HG03378 (cell line): Measurements from ENCODE around the gene KIR2DL4.
"Not testable (repeated sequence)": the region's sequence is repeated elsewhere in the genome, so short reads cannot be mapped to it uniquely, and the experiment has no call there.

Experiments
- ATAC-seq: cut with Tn5 transposase; IDR thresholded peaks from one replicate; pipeline ENCODE4 v1.9.1; 2021; ENCODE audit warnings: mild to moderate bottlenecking, moderate library complexity; ENCODE audit not compliant: unreplicated experiment

Gene KIR2DL4

DNA sequence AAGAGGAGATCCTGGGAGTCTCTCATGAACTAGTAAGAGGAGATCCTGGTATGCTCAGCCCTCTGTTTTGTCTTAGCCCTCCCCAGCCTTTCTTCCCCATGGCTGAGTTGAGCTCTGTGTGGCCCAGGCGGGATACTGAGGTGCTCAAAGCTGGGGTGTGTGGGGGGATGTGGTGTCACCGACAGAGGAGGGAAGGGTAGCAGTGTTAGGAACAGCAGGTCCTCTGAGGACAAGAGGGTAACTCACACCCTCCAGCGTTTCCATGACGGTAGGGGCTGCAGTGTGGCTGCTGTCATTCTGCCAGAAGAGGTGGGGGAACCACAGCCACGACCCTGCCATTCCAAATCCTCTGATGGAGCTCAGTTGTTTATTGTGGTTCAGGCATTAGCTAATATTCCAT is 691 bp downstream of the KIR2DL4 start:
- ATAC-seq, result no peak

DNA sequence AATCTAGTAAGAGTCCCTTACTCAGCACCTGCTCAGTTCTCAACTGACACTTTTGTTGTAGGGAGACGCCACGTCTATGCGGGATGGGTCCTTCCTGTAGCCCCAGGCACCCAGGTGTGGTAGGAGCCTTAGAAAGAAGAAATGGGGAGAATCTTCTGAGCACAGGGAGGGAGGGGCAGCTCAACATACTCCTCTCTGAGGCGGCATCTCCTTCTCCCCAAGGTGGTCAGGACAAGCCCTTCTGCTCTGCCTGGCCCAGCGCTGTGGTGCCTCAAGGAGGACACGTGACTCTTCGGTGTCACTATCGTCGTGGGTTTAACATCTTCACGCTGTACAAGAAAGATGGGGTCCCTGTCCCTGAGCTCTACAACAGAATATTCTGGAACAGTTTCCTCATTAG is 1.2 kb downstream of the KIR2DL4 start:
- ATAC-seq, result no peak

DNA sequence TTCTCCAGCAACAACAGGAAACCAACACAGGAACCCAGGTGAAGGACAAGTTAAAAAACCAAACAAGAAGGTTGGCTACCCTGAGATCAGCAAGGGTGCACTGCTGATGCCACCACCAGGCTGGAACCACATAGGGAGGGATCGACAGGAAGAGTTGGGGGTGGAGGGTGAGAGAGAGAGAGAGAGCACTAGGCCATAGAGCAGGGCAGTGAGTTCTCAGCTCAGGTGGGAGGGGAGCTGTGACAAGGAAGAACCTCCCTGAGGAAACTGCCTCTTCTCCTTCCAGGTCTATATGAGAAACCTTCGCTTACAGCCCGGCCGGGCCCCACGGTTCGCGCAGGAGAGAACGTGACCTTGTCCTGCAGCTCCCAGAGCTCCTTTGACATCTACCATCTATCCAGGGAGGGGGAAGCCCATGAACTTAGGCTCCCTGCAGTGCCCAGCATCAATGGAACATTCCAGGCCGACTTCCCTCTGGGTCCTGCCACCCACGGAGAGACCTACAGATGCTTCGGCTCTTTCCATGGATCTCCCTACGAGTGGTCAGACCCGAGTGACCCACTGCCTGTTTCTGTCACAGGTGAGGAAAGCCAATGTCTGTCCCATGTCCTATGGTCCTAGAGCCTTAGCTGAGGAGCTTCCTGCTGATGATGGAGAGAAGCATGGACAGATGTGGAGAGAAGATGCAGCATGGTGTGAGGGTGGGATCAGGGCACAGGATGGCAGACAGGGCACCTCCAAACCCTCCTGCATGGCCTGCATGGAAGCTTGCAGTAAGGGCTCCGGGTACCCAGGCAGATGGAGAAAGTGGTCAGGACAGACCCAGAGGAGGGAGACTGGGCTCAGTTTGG is 2.5 kb downstream of the KIR2DL4 start:
- ATAC-seq, result no peak

DNA sequence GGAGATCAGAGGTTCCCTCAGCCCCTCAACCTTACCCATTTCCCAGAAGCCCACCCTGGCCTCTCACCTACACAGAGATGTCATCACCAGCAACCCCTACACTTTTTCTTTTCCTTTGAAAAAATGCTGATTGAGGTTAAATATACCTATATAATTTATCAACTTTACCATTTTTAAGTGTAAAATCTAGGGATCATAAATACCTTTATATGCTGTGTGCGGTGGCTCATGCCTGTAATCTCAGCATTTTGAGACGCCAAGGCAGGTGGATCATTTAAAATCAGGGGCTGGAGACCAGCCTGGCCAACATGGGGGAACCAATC is 3.1 kb downstream of the KIR2DL4 start:
- ATAC-seq, result no peak

DNA sequence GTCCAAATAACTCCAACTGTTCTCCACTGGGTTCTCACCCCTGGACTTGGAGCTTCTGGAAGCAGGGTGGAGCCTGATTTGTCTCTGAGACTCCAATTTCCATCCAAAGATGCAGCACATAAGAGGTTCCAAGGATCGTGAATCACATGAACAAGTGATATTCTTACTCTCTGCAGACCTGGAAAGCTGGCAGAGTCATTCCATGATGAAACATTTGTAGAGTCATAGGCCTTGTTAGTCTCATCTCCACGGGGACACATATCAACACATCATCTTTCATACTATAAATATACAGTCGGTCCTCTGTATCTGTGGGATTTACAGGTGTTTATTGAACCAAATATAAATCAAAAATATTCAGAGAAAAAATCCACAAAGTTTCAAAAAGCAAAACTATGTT is 11.2 kb downstream of the KIR2DL4 start:
- not testable (repeated sequence) for ATAC-seq

DNA sequence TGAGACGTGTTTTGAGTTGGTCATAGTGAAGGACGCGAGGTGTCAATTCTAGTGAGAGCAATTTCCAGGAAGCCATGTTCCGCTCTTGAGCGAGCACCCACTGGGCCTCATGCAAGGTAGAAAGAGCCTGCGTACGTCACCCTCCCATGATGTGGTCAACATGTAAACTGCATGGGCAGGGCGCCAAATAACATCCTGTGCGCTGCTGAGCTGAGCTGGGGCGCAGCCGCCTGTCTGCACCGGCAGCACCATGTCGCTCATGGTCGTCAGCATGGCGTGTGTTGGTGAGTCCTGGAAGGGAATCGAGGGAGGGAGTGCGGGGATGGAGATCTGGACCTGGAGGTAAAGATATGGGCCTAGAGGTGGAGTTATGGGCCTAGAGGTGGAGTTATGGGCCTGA is 12.8 kb downstream of the KIR2DL4 start, which contains the start of gene KIR3DL1:
KIR3DL1 (plus strand) TSS at position 218 of the 400 bp plus-strand sequence.
- ATAC-seq, result not testable (repeated sequence)

DNA sequence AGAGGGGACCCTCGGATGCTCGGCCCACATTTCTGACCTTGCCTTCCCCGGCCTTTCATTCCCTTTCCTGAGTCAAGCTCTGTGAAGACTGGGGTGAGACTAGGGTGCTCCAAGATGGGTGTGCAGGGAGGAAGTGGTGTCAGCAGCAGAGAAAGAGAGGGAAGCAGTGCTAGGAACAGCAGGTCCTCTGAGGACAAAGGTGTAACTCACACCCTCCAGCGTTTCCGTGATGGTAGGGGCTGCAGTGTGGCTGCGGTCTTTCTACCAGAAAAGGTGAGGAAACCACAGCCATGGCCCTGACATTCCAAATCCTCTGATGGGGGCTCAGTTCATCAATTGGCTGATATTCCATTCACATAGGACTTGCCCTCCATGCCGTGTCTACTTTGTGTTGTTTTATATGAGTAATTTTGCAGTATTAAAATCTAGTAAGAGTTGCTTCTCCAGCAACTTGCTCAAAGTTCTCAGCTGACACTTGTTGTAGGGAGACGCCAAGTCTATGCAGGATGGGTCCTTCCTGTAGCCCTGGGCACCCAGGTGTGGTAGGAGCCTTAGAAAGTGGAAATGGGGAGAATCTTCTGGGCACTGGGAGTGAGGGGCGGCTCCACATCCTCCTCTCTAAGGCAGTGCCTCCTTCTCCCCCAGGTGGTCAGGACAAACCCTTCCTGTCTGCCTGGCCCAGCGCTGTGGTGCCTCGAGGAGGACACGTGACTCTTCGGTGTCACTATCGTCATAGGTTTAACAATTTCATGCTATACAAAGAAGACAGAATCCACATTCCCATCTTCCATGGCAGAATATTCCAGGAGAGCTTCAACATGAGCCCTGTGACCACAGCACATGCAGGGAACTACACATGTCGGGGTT is 14.5 kb downstream of the KIR2DL4 start:
- no peak for ATAC-seq

DNA sequence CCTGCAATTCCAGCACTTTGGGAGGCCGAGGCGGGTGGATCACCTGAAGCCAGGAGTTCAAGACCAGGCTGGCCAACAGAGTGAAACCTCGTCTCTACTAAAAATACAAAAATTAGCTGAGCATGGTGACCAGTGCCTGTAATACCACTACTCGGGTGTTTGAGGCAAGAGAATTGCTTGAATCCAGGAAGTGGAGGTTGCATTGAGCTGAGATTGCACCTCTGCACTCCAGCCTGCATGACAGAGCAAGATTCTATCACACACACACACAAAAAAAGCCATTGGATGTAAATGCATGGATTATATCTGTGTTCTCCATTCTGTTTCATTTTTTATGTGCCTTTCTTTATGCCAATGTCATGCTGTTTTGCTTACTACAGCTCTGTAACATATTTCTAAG is 21.0 kb downstream of the KIR2DL4 start:
- ATAC-seq, result not testable (repeated sequence)

DNA sequence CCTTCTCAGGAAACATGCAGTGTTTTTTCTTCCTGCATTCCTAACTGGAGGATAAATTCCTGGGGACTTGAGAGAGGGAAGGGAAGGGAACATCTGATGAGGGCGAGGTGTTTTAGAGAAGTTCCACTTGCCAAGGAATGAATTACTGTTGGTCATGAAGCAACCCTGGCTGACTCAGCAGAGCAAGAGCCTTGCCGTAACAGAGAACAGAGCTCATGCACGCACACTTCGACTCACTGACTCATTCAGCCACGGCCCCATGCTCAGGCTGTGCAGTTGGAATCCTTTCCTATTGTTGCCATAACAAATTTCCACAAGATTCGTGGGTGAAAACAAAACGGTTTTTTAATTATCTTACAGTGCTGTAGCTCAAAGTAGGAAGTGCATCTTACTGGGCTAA is 21.9 kb downstream of the KIR2DL4 start:
- ATAC-seq, result not testable (repeated sequence)

DNA sequence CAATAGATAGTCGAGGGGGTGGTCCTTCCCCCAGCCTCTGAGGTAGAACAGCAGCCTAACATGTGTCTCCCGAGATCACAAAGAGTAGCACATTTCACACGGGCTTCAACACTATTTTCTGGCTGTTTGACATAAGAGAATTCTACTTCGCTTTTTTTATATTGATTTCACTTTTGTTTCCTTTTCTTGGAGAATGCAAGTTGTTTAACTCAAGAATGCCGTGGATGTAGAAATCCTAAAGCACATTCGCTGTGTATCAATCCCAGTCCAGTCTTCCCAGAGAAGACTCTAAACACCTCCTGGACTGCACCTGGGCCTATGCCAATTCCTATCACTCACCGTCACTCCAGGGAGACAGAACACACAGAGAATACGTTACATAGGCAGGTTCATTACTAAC is 24.7 kb downstream of the KIR2DL4 start:
- ATAC-seq, result not testable (repeated sequence)

DNA sequence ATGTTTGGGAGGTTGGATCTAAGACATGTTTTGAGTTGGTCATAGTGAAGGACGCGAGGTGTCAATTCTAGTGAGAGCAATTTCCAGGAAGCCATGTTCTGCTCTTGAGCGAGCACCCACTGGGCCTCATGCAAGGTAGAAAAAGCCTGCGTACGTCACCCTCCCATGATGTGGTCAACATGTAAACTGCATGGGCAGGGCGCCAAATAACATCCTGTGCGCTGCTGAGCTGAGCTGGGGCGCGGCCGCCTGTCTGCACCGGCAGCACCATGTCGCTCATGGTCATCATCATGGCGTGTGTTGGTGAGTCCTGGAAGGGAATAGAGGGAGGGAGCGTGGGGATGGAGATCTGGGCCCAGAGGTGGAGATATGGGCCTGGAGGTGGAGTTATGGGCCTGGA is 29.1 kb downstream of the KIR2DL4 start, which contains the start of gene KIR2DS4:
KIR2DS4 (plus strand) TSS at position 181 of the 400 bp plus-strand sequence.
- not testable (repeated sequence) for ATAC-seq

DNA sequence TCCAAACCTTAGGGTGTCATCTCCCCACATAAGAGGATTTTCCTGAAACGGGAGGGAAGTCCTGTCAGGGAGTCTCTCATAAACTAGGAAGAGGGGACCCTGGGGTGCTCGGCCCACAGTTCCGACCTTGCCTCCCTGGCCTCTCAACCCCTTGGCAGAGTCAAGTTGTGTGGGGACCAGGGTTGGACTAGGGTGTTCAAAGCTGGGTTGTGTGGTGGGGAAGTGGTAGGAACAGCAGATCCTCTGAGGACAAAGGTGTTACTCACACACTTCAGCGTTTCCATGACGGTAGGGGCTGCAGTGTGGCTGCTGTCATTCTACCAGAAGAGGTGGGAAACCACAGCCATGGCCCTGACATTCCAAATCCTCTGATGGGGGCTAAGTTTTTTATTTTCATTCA is 31.7 kb downstream of the KIR2DL4 start:
- not testable (repeated sequence) for ATAC-seq

DNA sequence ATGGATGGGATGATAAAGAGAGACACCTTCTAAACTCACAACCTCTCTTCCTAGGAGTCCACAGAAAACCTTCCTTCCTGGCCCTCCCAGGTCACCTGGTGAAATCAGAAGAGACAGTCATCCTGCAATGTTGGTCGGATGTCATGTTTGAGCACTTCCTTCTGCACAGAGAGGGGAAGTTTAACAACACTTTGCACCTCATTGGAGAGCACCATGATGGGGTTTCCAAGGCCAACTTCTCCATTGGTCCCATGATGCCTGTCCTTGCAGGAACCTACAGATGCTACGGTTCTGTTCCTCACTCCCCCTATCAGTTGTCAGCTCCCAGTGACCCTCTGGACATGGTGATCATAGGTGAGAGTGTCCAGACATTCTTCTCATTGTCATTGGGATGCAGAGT is 34.1 kb downstream of the KIR2DL4 start:
- not testable (repeated sequence) for ATAC-seq

DNA sequence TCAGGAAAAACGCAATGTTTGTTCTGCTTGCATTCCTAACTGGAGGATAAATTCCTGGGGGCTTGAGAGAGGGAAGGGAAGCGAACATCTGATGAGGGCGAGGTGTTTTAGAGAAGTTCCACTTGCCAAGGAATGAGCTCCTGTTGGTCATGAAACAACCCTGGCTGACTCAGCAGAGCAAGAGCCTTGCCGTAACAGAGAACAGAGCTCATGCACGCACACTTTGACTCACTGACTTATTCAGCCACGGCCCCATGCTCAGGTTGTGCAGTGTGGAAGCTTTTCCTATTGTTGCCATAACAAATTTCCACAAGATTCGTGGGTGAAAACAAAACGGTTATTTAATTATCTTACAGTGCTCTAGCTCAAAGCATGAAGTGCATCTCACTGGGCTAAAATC is 39.8 kb downstream of the KIR2DL4 start:
- ATAC-seq, result not testable (repeated sequence)

DNA sequence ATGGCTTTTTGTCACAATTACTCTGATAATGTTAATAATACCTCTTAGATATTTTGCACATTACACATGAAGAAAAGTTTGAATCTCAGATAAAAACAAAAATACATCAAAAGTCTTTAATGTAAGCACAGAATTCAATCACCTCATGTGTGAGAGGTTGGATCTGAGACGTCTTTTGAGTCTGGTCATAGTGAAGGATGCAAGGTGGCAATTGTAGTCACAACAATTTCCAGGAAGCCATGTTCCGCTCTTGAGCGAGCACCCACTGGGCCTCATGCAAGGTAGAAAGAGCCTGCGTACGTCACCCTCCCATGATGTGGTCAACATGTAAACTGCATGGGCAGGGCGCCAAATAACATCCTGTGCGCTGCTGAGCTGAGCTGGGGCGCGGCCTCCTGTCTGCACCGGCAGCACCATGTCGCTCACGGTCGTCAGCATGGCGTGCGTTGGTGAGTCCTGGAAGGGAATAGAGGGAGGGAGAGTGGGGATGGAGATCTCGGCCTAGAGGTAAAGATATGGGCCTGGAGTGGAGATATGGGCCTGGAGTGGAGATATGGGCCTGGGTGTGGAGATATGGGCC is 46.7 kb downstream of the KIR2DL4 start, which contains the start of gene KIR3DL2:
KIR3DL2 (plus strand) TSS at position 383 of the 580 bp plus-strand sequence; CDS start at position 416, 33 bp downstream.
- not testable (repeated sequence) for ATAC-seq

DNA sequence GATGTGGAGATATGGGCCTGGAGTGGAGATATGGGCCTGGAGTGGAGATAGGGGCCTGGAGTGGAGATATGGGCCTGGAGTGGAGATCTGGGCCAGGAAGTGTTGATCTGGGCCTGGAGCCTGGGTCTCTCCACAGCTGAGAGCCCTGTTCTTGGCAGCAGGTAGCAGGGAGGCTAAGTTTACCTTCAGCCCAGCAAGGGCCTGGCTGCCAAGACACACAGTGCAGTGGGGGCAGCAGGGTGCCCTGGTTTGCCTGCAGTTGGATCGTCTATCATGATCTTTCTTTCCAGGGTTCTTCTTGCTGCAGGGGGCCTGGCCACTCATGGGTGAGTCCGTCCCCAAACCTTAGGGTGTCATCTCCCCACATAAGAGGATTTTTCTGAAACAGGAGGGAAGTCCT is 47.5 kb downstream of the KIR2DL4 start:
- no peak for ATAC-seq

DNA sequence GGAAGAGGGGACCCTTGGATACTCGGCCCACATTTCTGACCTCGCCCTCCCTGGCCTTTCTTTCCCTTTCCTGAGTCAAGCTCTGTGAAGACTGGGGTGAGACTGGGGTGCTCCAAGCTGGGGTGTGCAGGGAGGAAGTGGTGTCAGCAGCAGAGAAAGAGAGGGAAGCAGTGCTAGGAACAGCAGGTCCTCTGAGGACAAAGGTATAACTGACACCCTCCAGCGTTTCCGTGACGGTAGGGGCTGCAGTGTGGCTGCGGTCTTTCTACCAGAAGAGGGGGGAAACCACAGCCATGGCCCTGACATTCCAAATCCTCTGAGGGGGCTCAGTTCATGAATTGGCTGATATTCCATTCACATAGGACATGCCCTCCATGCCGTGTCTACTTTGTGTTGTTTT is 47.9 kb downstream of the KIR2DL4 start:
- ATAC-seq, result no peak

DNA sequence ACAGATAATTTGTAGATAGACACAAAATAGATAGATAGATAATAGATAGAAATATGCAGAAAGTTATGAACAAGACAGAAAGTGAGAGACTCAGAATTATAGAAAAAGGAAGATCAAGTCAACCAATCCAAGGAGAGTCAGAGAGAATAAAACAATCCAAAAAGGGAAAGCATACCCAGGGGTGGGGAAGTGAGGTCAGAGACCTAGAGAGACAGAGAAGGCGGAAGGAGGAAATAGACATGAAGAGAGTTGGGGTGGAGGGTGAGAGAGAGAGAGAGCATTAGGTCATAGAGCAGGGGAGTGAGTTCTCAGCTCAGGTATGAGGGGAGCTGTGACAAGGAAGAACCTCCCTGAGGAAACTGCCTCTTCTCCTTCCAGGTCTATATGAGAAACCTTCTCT is 51.8 kb downstream of the KIR2DL4 start:
- not testable (repeated sequence) for ATAC-seq

DNA sequence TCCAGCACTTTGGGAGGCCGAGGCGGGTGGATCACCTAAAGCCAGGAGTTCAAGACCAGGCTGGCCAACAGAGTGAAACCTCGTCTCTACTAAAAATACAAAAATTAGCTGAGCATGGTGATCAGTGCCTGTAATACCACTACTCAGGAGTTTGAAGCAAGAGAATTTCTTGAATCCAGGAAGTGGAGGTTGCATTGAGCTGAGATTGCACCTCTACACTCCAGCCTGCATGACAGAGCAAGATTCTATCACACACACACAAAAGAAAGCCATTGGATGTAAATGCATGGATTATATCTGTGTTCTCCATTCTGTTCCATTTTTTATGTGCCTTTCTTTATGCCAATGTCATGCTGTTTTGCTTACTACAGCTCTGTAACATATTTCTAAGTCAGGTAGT is 55.1 kb downstream of the KIR2DL4 start:
- ATAC-seq, result not testable (repeated sequence)

DNA sequence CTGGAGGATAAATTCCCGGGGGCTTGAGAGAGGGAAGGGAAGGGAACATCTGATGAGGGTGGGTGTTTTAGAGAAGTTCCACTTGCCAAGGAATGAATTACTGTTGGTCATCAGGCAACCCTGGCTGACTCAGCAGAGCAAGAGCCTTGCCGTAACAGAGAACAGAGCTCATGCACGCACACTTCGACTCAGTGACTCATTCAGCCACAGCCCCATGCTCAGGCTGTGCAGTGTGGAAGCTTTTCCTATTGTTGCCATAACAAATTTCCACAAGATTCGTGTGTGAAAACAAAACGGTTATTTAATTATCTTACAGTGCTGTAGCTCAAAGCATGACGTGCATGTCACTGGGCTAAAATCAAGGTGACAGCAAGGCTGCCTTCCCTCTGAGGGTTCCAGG is 56.0 kb downstream of the KIR2DL4 start:
- ATAC-seq, result not testable (repeated sequence)

DNA sequence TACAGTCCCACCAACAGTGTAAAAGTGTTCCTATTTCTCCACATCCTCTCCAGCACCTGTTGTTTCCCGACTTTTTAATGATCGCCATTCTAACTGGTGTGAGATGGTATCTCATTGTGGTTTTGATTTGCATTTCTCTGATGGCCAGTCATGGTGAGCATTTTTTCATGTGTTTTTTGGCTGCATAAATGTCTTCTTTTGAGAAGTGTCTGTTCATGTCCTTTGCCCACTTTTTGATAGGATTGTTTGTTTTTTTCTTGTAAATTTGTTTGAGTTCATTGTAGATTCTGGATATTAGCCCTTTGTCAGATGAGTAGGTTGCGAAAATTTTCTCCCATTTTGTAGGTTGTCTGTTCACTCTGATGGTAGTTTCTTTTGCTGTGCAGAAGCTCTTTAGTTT is 60.0 kb downstream of the KIR2DL4 start:
- ATAC-seq, result not testable (repeated sequence)
